NCI-H1417 (cell line): Measurements from ENCODE around the gene MAP3K12.
A peak's percentile ranks its signal among the peaks of the same experiment; 100 is the strongest.
"Not testable (repeated sequence)": the region's sequence is repeated elsewhere in the genome, so short reads cannot be mapped to it uniquely, and the experiment has no call there.

Experiments
- DNase-seq, 3 experiments: peaks; one replicate each; lab custom pipeline; 2025; lab: John Stamatoyannopoulos, UW

MAP3K12 gene

DNA sequence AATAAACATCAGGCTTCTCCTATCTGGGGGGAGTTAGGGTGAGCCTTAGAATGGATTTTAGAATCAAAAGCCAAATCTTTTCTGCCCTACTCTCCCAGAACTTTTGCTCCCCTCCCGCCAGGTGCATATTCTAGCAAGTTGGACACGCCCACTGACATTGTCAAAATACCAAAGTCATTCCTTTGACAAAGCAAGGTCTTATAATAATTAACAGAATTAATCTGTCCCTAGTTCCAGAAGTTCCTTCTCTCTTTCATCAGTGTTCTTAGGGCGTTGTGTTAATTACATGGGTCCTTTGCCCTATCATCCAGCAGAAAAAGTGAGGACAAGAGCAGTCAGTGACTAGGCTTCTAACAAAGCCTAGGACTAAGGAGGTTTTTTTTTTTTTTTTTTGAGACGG, 55.3 kb downstream of the MAP3K12 start:
- no peak for DNase-seq

- DNase-seq, result peak; percentile 98 to 100 (median 99)
Measured at GRCh38 chr12:53441040-53441833, 58.0 kb downstream of the MAP3K12 start, which contains the start of gene PRR13. TSS of gene PRR13 (plus strand) at chr12:53441734. CDS start at chr12:53442715, 981 bp downstream.

DNA sequence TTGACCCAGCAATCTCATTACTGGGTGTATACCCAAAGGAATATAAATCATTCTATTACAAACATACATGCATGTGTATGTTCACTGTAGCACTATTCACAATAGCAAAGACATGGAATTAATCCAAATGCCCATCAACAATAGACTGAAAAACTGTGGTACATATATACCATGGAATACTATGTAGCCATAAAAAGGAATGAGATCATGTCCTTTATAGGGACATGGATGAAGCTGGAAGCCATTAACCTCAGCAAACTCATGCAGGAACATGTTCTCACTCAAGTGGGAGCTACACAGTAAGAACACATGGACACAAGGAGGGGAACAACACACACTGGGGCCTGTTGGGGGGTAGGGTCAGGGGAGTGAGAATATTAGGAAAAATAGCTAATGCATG, 59.7 kb downstream of the MAP3K12 start:
- not testable (repeated sequence) for DNase-seq

GRCh38 chr12:53435326-53435725, 63.9 kb downstream of the MAP3K12 start:
- not testable (repeated sequence) for DNase-seq

DNA sequence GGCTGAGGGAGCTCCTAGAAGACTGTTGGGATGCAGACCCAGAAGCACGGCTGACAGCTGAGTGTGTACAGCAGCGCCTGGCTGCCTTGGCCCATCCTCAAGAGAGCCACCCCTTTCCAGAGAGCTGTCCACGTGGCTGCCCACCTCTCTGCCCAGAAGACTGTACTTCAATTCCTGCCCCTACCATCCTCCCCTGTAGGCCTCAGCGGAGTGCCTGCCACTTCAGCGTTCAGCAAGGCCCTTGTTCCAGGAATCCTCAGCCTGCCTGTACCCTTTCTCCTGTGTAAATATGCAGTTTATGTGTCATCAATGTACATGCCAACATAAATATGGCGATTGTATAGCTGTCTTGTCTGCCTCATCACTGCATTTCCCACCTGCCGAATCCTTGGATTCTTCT, 68.1 kb downstream of the MAP3K12 start:
- no peak for DNase-seq

GRCh38 chr12:53430116-53430515, 69.1 kb downstream of the MAP3K12 start:
- DNase-seq, result no peak
